ENCODE measurements around the gene LRMDA.

Gene LRMDA

DNA sequence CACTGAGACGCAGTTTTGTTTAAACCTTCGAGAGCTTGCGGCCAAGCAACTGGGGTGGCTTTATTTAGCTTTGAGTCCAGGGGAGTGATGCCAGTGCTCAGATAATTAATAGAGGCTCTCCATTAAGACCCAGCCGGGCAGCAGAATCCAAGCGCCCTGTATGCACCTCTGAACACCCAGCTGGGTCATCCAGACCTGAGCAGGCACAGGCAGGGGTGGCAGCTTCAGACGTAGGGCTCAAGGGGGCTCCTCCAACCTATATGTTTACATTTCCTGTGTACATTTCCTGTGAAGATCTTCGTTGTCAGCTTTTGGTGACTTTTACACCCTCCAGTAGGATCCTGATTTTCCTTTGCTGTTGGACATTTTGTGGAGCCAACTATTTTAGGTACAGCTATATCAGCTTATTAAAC, 719.5 kb downstream of the LRMDA start:
- DNase-seq = no peak

DNA sequence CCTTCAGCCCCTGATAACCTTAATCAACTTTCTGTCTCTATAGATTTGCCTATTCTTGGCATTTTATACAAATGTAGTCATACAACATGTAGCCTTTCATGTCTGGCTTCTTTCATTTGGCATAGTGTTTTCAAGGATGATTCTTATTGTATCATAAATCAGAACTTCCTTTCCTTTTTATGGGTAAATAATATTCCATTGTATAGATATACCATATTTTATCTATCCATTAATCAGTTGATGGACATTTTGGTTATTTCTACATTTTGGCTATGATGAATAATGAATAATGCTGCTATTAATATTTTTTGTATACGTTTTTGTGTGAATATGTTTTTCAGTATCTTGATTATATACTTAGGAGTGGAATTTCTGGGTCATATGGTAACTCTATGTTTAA, 720.8 kb downstream of the LRMDA start:
- no peak for DNase-seq

DNA sequence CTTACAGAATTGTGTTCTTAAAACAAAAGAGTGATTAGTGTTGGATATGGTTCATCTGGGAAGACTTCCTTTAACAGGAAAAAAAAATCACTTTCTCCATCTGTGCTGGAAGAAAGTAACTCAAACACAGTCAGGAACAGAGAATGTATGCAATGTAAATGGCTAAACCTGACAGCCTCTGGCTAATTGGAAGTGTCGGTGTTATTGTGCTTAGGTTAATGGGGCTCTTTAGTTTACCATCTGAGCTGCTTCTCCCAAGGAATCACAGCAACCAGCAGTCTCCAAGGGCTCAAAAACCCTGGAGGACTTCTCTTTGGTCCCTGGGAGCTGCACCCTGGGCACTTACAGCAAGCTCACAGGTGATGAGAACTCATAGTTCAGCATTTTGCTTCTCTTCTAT, 724.5 kb downstream of the LRMDA start:
- DNase-seq = no peak

DNA sequence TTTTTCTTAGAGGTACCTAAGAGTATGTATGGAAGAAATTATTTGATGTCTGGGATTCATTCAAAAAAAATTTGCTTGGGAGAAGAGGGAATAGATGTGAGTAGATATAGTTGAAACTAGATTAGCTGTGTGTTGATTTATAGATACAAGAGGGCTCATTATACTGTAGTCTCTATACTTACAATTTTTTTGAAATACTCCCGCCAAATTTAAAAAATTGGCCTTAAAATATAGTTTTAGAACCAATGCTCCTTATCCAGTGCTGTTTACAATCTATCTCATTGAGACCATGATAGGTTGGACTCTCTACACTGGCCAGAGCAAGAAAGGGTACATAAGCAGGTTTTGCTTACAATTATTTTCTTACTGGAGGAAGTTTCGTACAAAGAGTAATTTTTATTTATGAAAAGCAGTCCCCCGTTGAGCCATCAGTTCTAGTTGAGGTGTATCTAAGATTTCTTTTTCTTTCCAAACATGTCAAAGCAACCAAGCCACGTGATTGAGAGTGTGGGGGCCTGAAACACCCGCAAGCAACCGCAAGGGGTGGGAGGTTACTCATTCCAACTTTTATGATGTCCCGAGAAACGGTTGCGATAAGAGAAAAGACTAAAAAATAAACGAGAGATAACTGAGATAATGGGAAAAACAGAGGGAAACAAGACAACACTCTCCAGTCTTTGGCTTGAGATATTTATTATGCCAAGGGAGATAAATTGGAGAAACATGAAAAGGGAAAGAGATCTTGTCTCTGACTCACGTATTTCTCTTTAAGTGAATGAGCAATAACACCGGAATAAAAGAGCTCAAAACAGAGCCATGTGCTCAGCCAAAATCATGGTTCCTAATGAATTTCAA, 729.2 kb downstream of the LRMDA start:
- no peak for DNase-seq

DNA sequence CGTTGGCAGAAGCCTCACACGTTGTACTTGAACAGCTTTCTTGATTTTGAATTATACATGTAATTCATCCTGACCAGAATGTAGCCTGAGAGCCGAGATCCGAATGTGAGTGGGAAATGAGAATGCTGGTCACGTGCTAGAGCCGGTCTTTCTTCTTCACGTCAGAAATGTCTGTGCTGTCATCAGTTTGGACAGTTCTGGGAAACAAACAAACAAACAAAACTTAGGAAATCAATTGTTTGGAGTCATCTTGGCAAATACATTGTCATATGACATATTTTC, 729.8 kb downstream of the LRMDA start:
- DNase-seq = no peak

DNA sequence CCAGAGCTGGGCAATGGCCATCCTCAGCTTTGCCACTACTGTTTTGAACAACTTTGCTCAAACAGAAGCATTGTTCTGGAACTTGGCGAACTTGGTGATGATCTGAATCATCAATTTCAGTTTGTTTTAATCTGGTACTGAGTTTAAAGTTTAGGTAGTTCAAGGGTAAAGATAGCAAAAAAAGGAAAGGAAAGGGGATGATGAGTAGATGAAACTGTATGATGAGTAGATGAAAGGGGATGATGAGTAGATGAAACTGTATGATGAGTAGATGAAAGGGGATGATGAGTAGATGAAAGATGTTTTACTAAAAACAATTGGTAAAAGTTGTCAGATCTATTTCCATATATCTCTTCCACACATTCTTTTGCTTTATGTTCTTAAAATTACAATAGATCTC, 737.0 kb downstream of the LRMDA start:
- no peak for DNase-seq

DNA sequence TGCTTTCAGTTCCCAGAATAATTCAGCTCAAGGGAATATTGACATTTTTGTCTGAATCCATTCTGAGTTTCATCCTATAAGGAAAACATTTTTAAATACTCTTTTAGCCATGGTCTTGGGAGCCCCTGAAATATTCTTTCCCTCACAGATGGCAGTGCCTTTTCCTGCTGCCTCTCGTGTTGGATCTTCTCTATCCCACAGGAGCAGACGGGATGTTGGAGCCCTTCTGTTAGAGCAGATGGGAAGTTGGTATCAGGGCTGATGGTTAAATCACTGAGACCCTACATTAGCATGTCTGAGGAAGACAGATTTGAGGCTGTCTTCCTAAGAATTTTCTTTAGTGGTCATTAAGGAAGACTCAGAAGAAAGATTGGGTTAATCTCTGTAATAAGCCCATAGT, 737.8 kb downstream of the LRMDA start:
- no peak for DNase-seq

DNA sequence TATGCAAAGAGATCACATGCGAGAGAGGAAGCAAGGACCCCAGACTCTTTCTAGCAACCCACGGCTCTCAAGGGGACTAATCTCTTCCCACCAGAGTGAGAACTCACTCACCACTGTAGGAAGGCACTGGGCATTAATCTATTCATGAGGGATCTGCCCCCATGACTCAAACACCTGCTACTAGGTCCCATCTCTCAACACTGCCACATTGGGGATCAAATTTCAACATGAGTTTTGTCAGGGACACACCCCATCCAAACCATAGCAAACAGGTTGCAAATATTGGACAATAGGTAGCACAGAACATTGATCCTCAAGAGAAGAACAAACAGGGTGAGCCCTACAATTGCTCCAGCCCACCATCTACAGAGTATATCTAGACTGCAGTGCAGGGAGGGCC, 740.6 kb downstream of the LRMDA start:
- no peak for DNase-seq

DNA sequence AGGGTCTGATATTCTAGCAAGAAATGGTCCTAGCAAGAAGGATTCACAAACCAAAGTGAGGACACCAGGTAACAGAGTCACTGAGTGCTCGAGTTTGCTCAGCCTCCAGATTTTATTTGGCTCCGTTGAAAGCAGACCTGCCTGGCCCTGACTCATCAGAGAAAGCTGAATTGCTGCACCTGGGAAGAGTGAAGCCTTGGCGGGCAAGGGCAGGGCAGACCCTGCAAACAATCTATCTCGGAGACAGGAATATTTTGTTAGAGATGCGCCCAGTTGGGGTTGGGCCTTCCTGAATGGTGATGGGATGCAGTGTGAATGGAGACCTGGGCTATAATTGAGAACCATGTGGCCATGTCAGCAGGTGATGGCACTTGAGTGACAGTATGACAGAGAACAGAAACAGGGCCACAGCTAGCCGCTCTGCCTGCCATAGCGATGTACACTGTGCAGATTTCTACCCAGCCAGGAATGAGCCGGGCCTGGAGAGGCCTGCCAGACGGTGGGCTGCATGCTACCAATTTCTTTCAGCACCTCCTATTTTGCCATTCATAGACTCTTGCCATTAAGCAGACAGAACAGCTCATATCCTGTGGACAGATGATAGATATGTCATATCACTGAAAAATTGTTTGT, 744.2 kb downstream of the LRMDA start:
- no peak for DNase-seq

DNA sequence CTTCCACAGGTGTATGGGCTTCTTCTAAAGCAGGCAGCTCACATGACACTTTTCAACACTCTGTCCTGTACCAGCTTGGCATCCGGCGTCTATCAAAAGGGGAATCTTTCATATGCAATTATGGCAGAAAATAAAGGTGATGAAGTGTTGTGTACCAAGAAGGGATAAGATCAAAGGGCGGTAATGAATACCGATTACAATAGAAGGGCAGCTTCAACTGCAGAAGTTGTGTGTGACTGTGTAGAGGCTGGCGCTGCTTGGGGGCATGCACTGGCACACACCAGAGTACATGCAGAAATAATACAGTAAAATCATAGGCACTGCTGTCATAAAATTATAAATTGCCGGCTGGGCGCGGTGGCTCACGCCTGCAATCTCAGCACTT, 744.7 kb downstream of the LRMDA start:
- DNase-seq = no peak

DNA sequence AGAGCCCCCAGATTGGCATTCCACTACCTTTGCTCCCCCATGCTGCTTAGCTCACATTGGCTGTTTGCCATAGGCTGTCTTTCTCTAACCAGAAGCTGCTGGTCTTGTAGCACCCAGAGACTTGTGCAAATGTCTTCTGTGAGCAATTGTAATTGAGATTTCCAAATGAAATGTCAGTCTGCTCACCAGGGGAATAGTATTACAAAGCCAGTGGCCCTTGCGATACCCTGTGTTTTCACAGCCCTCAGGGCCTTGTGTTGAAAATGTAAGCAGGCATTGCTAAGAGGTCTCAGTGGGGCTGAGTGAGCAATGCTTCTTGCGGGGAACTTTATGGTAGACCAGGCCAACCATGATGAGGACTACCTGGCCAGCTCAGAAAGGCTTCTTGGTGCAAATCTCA, 746.5 kb downstream of the LRMDA start:
- DNase-seq = no peak

DNA sequence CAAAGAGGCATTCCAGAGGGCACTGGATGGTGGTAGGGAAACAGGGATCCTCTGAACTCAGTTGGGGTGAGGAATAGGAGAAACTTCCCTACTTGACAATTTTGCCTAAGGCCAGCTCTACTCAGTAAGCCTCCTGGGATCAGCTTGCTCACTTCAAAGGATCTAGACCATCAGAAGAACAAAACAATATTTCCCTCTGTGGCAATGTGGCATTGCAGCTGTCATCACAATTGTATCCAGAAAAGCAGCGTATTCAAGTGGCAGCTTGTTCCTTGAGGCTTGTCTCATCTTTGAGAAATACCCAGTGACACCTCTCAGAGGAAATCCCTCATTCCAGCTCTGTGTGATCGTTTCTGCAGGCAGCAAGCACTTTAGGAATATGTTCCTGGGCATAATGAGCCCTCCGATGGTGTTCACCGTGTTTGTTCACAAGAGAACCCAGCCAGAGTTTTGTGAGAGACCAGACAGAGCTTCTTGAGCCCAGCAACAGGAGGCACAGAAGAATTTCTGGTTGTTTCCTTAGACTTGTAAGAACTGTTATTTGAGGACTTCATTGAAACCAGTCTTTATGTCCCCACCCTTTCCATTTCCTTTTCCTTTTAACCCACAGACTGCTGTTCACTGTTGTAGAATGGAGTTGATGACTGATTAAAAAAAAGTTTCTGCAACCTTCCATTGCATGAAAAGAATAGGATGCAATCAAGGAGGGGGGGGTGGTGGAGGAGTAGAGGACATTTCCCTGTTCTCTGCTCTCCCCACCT, 747.3 kb downstream of the LRMDA start:
- DNase-seq = no peak

DNA sequence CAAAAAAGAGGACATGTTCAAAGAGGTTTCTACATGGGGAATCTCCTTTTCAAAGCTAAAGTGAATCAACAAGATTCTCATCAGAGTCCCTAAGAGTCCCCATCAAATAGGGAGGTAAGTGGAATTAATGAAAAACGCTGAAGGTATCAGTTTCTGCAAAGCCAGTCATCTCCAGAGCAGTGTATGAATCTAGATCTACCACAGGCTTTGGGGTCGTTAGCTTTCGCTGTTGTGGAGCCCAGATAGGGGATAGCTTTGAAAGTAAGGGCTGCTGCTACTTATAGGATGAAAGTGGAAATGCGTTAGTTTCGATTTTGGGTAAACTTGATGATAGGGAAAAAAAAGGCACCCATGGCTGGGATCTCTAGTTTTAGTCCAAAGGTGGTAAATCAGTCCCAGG, 748.4 kb downstream of the LRMDA start:
- DNase-seq = no peak

DNA sequence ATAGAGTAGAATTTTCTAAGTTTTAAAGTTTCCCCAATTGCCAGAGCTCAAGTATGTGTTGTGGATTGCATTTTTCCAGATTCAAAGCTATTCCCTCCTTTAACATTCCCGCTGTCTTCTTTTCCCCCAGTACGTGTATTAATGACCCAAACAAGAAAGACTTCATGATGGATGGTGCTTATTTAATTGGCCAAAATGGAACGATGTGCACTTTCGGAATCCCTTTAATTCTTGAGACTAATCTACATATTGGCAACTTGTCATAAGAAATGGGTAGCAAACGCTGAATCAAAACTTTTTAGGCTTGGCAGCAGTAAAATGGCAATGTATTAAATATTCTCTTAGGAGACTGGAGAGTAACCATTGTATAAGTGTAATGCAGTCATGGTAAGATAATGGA, 753.2 kb downstream of the LRMDA start:
- no peak for DNase-seq

DNA sequence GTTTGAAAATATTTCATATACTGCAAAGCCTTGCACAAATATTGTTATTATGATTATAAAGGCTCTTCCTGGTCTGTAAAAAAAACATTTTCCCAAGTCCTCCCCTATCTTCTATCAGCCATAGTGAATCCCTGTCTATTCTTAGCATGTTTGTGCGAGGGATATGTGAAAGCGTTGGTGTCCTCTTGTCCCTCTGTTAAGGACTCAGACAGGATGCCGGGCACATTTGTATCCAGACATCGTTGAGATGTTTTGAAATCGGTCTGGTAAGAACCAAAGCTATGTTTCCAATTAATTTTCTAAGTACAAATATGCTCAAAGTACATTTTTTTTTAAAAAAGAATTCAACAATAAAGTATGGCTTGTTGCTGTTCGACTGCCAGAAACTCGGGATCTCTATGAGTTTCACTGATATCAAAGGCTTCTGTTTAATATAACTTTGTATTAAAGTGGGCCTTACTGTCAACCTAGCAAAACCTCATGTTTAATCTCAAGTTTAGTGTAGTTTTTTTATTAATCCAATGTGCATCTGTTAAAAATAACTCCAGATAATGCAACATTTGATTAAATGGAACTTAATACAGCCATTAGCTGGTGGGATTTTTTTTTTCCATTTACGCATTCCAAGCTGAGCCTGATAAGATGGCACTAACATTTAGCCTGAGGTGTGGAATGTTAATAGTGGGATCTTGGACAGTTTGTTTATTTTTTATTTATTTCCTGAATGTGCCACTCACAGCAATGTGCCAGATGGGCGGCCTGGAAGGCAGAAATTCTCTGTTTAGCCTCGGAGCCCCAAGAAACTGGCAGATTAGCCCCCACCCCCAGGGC, 754.3 kb downstream of the LRMDA start:
- DNase-seq = no peak

DNA sequence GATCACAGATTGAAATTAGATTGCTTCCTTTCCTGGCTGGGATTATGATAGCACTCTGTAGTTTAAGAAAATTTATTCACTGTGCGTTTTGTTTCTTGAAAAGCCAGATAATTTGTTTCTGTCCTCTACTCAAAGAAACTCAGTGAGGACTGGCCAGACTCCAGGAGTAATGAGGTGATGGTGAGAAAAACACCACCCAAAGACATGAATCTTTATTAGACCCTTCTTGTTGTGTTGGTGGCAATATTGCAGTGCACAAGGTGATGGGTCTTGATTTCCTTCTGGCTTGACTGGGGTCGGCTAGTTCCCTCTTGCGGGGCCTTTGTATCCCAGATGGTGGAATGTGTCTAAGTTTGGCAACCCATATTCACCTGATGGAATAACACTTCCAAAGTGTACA, 756.8 kb downstream of the LRMDA start:
- no peak for DNase-seq

DNA sequence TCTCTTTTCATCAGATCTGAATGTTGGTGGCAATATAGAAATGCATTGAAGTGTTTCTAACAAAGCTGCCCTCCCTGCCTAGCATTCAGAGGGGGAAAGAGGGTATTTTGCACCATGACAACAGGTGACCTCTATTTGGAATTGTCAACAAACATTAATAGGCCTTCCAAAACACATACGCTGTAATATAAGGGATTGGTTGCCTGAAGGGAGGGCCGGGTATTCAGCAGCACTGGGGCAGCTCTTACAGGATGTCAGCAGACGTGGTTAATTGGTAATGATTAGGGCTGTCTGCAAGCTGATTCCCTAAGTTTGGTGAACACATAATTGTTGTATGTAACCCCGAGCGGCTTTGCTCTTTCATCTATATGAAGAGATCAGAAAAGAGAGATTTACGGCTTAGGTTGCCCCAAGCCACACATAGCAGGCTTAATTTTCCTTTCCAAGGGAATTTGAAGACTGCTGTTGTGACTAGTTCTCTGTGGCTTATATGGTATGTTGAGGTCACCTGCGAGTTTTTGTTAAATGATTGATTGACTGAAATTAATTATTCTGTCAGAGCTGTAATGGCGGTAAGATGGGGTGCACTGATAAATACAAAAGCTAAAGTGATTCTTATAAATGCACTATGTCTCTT, 759.3 kb downstream of the LRMDA start:
- DNase-seq = no peak

DNA sequence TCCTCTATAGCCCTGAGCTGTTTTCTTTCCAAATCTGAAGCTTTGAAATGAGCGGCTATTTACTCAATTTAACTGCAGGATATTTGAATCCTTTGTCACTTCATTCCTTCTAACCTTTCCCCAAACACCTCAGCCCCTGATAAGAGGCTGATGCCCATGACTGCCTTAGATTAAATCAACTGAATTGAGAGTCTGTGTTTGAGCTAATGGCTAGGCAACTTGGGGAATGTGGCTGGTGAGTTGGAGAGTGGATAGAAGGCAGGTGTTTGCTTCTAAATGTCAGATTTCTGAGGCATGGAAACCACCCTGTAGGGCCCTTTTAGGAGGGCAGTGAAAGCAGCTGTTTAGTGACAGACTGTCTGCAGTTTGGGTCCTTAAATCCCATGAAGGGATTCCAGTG, 759.9 kb downstream of the LRMDA start:
- DNase-seq = no peak

DNA sequence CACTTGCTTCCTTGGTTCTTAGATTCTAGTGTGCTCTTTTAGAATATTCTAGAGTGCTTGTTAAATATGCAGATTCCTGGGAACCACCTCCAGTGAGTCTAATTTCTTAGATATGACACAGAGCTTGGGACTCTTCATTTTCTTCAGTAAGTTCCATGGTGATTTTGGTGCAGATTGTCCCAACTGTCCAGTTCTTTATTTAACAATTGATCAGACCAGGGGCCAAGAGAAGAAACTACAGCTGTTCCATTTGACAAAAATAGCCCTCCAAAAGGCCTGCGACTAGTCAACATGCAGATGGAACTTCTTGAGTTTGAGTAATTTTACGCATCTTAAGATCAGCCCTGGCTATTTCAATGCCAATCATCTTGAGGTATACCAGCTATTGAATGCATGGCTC, 760.7 kb downstream of the LRMDA start:
- no peak for DNase-seq

DNA sequence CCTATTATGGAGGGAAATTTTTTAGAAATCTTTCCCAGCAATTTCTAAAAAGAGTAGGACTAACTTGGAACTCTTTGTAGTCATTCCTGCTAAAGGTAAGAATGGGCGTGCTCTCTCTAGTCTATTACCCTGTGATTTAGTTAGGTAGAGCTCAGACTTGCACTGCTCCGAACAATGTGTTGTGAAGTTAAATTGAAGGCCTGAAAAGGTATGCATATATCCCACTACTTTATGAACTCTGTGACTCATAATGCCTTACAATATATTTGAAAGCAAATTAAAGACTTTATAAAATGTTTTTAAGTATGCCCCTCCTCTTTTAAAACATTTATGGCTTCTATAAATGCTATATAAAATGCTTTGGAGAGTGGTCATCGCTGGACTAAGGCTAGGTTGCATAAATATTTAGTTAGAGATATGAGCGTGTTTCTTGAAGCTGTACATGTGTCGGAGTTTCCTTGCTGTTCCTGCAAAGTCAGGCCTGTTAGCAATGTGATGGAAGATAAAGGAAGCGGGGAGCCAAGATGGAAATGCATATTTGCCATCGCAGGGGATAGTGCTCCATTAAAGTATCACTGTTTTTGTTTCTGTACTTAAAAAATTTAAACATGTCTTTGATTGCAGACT, 761.4 kb downstream of the LRMDA start:
- no peak for DNase-seq

DNA sequence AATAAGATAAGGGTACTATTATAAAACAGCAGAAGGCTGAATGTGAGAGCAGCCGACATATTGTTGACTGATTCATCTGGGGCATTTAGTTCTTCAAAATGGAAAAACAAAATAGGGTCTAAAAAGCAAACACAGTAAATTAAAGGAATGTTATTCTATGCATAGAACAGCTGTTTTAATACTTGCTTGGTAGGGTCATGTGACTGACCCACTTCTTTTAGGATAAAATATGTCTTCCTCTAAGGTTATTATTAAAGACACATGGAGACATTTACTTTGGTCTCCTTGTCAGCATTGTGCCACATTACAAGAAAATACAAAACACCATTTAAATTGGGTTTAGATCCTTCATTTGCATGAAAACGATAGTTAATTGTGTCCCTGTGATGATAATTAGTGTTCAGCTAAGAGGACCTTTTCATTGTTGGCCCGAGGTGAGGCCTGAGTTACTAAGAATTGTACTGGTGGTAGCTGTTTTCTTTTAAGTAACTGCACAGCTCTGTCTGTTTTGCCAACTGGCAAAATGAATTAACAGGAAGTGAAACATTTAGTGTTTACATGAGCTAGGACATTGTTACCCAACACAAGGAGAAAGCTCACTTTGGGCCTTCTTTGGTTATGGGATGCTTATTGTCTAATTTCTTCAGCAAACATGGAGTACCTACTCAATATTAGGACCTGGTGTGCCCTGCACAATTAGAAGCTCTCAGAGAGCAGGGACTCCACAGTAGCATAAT, 764.4 kb downstream of the LRMDA start:
- DNase-seq = no peak

DNA sequence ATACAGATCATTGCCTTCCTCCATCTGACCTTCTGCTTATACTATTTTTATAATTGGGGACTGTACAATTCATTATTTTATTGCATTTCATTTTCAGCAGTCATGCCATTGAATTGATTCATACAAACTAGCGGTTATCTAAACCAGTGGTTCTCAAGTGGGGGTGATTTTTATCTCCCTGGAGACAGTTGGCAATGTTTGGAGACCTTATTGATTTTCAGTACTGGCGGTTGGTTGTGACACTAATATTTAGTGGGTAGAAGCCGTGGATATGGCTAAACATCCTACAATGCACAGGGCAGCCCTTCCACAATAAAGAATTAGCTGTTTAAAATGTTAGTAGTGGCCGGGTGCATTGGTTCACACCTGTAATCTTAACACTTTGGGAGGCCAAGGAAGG, 765.9 kb downstream of the LRMDA start:
- DNase-seq = no peak
